ENCODE results near the gene RGS14.
"Not testable (repeated sequence)": the region's sequence is repeated elsewhere in the genome, so short reads cannot be mapped to it uniquely, and the experiment has no call there.

Gene RGS14

DNA sequence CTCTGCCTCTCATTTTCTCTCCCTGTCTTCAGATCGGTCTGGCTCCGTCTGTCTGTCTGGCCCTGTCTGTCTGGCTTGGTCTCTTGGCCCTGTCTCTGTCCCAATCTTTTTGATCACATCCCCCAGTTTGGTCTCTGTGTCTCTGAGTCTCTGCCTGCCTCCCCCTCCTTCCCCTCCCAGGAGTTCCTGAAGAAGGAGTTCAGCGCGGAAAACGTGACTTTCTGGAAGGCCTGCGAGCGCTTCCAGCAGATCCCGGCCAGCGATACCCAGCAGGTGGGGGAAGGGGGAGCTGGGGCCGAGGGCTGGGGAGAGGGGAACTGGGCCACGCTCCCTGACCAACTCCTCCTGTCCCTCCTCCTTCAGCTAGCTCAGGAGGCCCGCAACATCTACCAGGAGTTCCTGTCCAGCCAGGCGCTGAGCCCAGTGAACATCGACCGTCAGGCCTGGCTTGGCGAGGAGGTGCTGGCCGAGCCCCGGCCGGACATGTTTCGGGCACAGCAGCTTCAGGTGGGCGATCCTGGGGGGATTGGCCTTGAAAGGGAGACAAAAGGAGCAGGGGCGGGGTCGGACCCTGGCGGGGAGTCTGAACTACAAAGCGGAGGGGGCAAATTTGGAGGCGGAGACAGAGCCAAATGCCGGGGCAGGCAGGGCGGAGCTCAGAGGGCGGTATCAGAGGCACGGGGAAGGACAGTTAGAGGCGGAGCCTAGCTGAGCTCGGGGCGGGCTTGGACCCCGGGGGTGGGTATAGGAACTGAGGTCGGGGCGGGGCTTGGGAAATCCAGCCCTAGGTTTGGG is 9.0 kb downstream of the RGS14 start:
- no peak for DNase-seq (ENCODE audit: low read depth in 2 of 2)

DNA sequence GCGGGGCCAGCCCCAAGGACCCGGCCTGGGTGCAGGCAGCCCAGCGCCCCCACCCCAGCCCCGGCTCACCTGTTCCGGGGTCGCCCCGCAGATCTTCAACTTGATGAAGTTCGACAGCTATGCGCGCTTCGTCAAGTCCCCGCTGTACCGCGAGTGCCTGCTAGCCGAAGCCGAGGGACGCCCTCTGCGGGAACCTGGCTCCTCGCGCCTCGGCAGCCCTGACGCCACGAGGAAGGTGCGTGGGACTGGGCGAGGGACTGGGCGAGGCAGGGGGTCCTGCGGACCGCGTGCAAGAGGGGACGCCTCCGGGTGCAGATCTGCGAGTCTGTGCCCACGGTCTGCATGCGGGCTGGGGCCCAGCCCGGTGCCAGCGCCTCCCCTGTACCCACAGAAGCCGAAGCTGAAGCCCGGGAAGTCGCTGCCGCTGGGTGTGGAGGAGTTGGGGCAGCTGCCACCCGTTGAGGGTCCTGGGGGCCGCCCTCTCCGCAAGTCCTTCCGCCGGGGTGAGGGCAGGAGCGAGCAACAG is 9.7 kb downstream of the RGS14 start:
- no peak for DNase-seq (ENCODE audit: low read depth in 2 of 2)

DNA sequence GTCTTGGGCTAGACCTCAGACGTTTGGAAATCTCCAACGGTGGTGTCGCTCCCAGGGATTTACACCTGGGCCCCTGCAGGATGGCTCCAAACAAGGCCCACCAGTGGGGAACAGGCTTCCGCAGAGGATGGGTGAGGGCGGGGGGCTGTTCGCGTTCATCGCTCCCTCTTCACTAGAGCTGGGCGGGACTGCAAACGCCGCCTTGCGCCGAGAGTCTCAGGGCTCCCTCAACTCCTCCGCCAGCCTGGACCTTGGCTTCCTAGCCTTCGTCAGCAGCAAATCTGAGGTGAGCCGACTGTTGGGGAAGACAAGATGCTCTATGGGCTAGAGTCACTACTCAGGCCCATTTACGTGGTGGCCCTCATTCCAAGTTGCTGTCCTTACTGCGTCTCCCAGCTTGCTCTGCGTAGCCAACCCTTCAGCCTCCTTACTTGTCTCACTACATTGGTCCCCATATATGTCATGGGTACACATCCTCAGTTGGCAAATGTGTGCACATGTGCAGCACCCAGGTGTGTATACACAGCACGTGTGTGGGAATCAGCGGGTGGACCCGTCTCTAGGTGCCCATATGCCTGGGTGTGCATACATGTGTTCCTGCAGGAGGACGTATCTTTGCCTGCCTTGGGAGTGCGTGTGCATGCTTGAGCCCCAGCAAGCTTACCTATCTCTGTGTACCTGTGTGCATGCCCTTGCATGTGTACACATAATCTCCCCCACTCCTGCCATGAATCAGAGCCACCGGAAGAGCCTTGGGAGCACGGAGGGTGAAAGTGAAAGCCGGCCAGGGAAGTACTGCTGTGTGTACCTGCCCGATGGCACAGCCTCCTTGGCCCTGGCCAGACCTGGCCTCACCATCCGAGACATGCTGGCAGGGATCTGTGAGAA is 10.5 kb downstream of the RGS14 start:
- DNase-seq (ENCODE audit: low read depth in 2 of 2), result no peak

DNA sequence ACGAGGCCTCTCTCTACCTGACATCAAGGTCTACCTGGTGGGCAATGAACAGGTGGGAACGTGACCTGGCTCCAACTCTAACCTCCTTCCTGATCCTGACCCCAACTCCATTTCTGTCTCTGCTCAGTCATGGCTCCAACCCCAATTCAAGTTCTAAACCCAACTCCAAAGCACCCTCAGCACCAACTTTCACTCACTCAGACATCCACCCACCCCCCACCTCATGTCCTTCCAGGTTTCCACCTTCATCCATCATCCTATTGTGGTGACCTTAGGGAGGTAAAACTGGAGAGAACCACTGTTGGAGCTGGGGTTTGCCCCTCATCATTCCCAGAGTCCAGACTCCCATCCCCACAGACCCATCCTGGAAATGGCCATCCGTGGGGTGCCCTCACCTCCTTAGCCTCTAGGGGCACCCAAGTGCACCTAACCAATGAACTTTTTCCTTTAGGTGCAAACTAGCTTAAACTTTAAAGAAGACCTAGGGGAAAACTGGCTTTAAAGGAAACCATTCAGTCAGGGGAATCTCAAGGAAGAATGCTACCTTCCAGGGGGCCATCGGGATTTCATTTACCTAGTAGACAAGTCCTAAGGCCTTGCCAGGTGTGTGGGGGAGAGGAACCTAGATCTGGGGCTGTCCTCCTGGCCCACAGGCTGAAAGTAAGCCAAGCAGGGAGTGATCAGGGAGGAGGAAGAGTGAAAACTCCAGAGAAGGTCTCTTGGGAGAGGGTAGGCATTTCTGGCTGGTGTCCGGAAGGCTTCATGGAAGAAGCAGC is 11.3 kb downstream of the RGS14 start:
- DNase-seq (ENCODE audit: low read depth in 2 of 2), result no peak

DNA sequence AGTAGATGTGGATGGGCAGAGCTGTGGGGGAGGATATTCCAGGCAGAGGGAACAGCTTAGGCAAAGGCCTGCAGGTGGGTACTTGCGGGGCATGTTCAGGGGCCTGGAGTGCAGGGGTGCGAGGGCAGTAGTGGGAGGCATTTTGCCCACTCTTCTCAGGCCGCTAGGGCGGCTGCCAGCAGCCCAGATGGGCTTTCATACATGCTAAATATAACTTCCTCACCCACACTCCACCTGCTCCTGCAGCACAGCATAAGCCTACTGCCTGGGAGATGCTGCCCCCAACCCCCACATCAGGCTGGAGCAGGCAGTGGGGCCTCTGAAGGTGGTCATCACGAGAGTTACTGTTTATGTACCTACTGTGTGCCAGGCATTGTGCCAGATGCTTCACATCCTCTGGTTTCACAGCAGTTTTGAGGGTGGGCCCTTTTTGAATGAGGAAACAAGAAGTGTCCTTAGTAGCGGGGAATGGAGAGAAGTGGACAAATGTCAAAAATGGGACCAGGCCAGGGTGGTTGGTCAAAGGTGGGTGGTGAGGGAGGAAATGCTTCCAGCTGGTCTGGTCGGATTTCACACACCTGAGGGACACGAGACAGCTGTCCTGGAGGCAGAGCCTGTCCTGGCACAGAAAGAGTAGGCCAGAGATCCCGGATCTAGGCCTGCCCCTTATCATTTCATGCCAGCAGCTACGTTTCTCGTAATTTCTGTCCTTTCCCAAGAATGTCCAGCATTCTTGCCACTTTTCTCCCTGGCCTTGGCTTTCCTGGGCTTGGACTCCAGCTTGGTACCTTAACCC is 12.1 kb downstream of the RGS14 start:
- no peak for DNase-seq (ENCODE audit: low read depth in 2 of 2)

DNA sequence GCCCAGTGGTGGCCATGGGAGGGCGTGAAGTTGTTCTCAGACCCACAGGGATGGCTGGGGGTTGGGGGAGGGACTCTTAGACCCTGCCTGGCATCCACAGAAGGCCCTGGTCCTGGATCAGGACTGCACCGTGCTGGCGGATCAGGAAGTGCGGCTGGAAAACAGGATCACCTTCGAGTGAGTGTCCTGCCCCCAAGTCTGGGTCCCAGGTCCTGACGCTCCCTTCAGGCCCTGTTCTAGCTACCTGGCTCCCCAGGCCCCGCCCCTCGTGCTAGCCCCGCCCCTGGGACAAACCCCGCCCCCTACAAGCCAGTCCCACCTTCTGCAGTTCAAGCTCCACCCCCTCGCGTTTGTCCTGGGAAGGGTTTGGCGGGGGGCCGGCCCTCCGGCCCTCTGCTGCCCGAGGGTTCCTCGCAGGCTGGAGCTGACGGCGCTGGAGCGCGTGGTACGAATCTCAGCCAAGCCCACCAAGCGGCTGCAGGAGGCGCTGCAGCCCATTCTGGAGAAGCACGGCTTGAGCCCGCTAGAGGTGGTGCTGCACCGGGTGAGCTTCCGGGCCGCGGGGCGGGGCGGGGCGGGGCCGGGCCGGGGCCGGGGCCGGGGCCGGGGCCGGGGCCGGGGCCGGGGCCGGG is 12.9 kb downstream of the RGS14 start:
- no peak for DNase-seq (ENCODE audit: low read depth in 2 of 2)

DNA sequence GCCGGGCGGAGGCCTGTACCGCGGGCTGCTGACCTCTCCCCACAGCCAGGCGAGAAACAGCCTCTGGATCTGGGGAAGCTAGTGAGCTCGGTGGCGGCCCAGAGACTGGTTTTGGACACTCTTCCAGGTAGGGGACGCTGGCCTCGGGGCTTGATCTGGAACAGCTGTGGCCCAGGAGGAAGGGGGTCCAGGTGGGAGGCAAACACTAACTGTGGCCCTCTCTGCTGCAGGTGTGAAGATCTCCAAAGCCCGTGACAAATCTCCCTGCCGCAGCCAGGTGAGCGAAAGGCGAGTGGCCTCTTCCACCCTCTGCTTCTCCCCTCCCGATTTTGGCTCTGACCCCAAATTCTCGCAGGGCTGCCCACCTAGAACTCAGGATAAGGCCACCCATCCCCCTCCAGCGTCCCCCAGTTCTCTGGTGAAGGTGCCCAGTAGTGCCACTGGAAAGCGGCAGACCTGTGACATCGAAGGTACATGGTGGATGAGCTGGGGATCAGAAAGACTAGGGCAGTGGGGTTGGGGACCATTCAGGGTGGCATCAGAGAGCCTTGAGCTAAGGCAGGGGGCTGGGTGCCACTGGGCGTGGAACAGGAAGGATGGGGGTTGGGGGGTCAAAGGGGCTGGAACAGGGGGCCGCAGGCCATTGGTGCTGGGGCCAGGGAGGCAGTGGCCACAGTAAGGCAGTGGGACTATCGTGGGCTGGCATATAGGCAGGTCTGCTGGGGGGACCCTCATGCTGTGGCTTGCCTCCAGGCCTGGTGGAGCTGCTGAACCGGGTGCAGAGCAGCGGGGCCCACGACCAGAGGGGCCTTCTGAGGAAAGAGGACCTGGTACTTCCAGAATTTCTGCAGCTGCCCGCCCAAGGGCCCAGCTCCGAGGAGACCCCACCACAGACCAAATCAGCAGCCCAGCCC is 13.7 kb downstream of the RGS14 start:
- no peak for DNase-seq (ENCODE audit: low read depth in 2 of 2)

DNA sequence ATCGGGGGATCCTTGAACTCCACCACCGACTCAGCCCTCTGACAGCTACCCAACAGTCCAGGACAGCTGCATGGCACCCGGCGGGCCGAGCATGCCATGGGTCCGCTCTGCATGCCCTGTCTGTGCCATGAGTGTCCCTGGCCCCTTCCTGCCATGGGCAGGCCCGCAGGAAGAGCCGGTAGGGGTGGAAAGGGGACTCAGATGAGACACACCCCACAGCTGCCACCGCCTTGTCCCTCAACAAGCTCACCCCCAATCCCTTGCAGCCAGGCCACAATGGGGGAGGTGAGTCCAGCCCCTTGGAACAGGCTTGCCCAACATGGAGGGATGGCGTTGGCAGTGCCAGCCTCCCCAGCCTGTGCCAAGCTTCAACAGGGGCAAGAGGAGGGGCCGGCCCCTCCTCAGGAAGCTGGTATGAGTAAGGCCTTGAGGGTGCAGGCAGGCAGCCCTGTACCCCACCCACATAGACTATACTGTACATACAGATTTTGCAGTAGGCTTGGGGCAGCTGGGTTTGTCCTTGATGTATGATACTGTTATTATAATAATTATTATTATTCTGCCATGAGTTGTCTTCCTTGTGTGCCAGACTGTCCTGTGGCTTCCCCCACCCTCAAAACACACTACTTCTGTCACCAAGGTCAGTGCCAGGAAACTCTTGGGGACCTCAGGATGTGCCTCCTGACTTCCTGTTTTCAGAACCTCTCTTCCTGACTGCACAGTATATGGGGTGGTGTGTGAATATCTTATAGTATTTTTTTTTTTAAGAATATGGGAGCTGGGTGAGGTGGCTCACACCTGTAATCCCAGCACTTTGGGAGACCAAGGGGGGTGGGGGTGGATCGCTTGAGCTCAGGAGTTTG is 14.5 kb downstream of the RGS14 start:
- peak in 1 of 2 donors; percentile 28 for DNase-seq (ENCODE audit: low read depth in 2 of 2)

DNA sequence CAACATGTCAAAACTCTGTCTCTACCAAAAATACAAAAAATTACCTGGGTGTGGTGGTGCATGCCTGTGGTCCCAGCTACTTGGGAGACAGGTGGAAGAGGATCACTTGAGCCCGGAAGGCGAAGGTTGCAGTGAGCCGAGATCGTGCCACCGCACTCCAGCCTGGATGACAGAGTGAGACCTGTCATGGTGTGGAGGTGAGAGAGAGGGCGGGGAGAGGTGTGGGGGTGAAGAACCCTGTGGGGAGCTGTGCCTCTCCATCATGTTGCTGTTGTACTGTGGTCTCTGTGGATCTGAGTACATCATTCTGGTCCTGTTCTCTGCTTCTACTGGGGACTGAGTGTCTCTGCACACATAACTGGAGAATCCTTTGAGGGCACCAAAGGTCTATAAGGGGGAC is 15.2 kb downstream of the RGS14 start:
- DNase-seq (ENCODE audit: low read depth in 2 of 2), result no peak

DNA sequence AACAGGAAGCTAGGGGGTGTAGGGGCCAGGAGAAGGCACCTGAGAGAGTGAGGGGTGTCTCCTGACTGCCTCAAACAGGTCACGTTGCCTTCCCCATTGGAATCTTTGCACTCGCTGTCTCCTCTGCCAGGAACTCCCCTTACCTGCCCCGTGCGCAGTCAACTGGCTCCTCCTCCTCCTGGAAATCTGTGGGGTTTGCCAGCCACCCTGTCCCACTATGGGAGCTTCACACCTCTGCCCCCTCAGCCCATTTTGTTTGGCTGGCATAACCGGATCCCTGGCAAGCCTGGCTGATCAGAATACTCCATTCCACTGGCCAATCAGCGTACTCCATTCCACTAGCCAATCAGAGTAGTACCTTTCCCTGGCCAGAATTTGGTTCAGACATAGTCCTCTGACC is 16.1 kb downstream of the RGS14 start:
- DNase-seq (ENCODE audit: low read depth in 2 of 2), result no peak

DNA sequence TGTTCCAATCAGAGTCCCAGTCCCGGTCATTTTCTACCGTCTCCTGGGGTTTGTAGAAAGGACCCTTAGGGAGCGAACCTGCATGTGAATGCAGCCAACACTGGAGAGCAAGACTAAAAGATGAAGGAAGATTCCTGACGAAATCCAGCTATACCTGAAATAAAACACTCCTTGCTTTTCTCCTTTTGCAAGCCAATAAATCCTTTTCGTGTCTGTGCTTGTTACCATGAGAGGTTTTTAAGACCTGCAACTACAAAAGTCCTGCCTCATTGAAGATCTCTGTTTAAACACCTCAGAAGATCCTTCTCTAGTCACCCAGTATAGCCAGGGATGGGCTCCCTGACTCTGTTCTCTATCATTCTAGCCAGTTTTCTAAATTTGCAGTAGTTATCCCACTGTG is 16.5 kb downstream of the RGS14 start:
- DNase-seq (ENCODE audit: low read depth in 2 of 2), result no peak

DNA sequence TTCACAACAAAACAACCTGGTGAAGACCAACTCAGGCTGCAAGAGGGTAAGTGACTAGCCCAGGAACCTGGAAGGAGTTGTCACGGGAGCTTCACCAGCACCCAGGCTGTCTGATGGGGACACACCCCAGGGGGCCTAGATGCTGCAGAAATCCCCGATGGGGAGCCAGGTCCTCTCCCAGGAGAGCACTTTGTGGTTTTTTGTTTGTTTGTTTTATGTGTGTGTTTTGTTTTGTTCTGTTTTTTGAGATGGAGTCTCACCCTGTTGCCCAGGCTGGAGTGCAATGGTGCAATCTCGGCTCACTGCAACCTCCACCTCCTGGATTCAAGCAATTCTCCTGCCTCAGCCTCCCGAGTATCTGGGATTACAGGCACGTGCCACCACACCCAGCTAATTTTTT is 17.8 kb downstream of the RGS14 start:
- not testable (repeated sequence) for DNase-seq (ENCODE audit: low read depth in 2 of 2)

DNA sequence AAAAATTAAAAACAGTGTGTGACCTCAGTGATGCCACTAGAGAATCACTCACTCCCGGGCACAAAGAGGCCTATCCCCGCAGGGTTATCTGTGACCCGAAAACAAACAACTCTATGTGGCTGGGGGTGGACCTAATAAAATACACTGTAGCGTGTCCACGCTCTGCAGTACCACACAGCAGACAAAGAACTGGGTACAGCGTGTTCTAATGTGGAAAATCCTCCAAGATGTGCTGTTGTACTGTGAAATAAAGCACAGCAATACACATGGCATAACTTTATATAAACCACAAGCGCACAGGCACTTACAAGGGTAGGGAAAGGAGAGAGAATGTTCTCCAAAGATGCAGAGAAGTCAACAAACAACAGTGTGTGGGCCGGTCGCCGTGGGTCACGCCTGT is 18.4 kb downstream of the RGS14 start:
- DNase-seq (ENCODE audit: low read depth in 2 of 2), result no peak

DNA sequence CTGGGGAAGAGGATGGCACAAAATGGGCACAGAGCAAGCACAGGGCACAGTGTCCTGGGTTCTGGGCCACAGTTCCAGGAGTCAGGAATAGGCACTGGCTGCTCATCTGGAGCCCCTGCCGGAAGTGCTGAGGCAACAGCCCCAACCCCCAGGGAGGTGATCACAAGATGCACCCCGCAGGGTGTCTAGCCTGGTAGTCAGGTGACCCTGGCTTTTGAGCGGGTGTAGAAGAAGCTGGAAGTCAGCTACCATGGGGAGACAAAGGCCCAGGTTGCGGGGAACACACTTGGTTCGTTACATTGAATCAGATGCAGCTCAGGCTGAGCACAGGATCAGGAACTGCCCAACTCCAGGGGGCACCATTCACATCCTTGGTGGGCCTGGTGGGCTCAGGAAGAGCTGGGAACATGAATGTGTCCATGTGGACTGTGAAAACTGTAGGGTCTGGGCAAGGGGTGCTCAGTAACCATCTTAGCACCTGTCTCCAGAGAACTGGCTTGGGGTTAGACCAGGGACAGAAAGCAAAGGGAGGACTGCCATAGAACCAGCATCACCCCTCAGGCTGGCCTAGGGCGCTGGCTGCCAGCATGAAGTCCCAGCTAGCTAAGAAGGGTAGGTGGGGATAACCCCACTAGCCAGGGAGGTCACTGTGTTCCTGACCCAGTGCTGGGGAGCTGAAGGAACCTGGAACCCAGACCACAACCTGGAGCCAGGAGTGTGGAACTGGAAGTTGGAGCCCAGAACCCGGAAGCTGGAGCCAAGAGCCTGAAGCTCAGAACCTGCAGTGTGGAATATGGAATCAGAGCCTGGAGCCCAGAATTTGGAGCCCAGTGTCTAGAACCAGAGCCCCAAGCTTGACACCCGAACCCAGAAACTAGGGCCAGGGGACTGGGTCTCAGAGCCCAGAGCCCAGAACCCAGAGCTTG is 20.4 kb downstream of the RGS14 start:
- no peak for DNase-seq (ENCODE audit: low read depth in 2 of 2)

DNA sequence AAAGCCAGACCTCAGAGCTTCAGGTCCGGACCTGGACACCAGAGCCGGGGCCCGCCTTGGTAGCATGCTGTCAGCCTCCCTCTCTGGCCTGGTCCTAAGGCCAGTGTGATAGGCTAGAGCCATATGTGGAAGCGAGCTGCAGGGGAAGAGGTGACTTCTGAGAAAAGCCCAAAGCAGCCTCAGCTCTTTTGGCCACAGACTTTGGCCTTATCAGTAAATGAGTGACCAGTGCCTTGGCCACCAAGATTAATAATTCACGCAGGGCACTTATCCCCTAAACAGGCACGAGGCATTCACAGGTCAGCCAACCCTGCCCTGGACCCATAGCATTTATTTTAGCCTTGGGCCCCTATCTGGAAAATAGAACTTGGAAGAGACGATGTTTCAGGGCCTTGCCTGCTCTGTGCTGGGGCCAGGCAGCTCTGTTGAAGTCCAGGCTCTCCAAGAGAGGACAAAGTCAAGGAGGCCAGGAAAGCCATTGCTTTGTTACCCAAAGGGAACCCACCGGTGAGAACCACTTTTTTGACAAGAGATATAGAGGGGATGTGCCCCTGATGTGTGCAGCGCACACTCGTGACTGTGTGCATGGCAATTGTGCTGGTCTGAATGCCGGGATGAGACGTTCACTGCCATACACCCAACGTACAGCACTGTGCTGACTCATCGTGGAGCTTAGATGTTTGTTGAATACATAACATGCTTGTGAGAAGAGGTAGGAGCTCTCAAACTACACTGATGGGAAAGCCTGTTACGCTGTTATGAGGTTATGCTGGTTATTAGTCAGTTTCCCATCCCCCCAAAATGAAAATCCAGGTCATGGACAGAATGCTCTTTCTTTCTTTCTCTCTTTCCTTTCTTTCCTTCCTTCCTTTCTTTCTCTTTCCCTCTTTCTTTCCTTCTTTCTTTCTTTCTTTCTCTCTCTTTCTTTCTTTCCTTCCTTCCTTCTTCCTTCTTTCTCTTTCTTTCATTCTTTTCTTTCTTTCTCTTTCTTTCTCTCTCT is 21.5 kb downstream of the RGS14 start:
- DNase-seq (ENCODE audit: low read depth in 2 of 2), result no peak

DNA sequence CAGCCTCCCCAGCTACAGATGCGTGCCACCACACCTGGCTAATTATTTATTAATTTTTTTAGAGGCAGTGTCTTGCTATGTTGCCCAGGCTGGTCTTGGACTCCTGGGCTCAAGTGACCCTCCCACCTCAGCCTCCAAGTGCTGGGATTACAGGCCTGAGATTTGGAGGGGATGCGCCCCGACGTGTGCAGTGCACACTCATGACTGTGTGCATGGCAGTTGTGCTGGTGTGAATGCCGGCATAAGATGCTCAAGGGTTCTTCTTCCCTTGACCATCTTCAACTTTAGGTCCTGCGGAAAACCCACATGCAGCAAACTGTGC is 23.0 kb downstream of the RGS14 start:
- no peak for DNase-seq (ENCODE audit: low read depth in 2 of 2)

Data from stimulated activated CD8-positive, alpha-beta memory T cell treated with anti-CD3 and anti-CD28 coated beads, Interleukin-7, amount 100 ng/mL, for 4 hours (primary cell).